GM21576 (cell line): ENCODE results near the gene DPF3.

Experiments
- ATAC-seq: cut with Tn5 transposase; IDR thresholded peaks from one replicate; pipeline ENCODE4 v1.9.1; 2021; ENCODE audit warnings: mild to moderate bottlenecking, moderate library complexity; ENCODE audit not compliant: unreplicated experiment

DPF3 gene

DNA sequence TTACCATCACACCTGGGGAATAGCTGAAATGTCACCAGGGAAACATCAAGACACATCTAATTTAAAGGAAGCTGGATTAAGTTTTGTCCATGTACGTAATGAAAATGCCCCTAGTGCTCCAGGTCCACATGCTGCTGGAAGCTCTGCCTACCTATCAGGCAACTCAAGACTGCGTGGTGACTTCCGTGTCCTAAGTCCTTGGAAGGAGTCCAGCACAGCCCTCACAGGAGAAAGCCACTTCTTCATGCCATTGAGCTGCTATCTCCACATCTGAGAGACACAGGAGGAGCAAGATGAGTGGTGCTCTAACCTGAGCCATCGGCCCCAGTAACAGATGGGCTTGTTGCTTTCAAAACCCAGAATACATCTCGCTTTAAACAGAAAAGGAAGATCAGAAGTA is 316.4 kb downstream of the DPF3 start:
- no peak for ATAC-seq

DNA sequence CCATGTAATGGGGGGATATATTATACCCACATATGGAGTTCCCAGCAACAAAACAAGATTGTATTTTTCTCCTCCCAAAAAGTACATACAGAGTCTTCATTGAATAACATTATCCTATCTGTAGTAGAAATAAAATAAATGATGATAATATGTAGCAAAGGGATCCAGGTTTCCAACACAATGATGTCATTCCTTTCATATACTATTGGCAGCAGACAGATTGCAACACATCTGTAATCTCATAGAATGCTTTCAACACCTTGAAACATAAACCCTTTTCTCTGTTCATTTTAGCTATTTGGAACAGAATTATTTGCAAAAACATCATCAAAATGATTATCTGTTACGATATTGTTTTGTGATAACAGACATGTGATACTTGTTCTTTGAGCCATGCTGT is 317.6 kb downstream of the DPF3 start:
- no peak for ATAC-seq

DNA sequence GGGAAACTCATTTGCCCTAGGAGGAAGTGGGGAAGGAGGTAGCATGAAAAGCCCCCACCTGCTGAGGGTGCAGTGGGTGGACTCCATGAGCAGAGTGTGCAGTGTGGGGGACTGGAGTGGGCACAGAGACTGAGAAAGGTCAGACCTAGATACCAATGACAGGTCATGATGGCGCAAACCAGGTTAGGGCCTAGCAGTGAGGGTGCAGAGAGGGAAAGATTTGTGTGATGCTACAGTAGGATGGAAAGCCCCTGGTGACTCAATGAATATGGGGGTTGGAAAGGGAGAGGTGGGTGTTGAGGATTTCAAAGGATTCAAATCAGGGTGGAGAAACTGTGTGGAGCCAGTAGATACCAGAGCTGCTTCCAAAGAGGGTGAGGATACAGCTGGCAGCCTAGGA is 319.2 kb downstream of the DPF3 start:
- no peak for ATAC-seq

DNA sequence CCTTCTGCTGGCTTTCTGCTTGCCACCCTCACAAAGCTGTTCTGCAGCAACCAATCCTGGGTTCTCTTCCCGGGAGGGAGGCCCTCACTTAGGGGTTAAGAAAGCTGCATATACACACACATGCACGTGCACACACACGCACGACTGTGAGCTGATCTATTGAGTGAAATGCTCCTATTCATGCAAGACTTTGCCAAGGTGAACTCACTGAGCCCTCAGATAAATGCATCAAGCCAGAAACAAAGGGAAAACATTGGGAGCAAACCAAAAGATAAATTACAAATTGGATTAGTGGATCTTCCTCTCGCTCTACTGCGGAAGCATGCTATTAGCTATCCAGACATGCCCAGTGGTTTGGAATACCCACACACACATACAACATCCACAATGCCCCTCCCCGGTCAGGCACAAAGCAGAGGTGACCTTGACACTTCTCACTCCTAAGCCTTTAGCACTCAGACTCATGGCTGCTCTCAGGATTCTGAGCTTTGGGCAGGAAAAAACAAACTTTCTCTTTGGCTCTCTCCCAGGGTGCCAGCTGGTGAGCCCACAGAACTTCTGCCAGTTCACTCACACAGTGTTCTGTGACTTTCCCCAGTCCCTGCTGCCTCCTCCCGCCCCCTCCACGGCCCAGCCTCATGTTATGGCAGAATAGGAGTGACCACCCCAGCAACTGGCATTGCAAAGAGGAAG is 320.0 kb downstream of the DPF3 start:
- no peak for ATAC-seq
